SW 1271 (cell line): ENCODE measurements around the gene PTER.

Experiments
- DNase-seq, 2 experiments: peaks; one replicate each; lab custom pipeline; 2025; lab: John Stamatoyannopoulos, UW

Gene PTER

DNA sequence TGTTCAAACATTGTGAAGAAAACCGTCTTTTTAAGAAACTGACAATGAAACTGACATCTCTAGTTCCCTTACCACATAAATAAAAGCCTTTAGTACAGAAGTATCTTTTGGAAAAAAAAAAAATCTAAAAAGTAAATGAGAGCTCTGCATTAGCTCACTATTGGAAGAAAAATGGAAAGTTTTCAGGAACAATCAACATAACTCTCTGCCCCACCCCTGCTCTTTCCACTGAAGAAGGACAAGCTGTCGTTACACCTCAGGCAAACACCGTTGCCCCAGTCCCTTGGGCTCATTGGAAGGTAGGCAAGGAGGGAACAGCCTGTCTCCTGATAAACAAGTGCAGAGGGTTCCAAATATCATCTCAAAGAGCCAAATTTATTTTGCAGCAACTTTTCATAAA lies 107.3 kb downstream of the PTER start:
- no peak for DNase-seq

DNA sequence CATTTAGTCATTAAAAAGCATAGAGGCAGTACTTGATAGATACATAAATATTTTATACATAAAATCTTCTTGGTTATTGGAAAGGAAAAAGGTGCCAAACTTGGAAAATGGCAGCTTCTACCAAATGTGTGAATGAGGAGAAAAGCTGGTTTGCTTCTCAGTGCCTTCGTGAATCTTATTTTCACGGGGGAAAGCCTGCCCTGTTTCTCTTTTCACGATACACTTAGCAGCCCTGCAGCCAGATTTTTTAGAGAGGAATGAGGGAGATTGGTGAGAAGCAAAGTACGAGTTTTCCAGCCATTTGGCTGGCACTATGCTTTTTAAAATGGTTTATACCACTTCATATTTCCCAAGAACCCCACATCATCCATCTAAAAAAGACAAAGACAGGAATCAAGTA lies 107.8 kb downstream of the PTER start:
- DNase-seq, result no peak

DNA sequence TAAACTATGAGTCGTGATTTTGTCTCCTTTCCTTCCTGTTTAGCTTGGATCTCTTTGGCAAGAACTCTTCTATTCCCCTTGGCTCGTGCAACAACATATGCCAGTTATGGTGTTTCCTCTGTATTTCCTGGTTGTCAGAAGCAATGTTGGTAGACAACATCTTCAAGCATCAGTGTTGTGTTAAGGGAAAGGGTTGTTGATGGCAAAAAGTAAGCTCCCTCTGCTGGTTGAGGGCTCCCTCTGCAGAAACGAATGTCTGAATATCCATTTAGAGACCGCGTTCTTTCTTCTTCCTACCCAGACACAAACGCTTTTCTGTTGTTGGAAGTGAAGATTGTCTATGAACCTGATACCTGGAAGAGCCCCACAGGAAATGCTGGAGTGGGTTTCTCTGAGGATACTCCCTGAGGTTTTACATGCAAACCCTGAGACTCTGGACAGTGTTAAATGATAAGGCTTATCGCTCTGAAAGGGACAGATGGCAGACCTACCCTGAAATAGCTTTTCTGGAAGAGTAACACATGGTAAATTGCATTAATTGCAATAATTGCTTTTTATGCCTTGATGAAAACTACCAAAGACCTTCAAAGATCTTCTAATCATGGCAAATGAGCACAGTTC lies 108.4 kb downstream of the PTER start:
- DNase-seq, result peak in 1 of 2 experiments; percentile 38

DNA sequence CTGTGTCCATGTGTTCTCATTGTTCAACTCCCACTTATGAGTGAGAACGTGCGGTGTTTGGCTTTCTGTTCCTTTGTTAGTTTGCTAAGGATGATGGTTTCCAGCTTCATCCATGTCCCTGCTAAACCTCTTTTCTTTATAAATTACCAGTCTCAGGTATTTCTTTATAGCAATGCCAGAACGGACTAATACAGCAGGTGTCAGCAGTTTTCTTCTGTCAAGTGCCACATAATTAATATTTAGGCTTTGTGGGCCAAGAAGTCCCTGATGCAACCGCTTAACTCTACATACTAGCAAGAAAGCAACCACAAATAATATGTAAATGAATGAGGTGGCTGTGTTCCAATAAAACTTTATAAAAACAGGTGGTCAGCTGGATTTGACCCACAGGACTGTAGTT lies 111.2 kb downstream of the PTER start:
- DNase-seq, result no peak

DNA sequence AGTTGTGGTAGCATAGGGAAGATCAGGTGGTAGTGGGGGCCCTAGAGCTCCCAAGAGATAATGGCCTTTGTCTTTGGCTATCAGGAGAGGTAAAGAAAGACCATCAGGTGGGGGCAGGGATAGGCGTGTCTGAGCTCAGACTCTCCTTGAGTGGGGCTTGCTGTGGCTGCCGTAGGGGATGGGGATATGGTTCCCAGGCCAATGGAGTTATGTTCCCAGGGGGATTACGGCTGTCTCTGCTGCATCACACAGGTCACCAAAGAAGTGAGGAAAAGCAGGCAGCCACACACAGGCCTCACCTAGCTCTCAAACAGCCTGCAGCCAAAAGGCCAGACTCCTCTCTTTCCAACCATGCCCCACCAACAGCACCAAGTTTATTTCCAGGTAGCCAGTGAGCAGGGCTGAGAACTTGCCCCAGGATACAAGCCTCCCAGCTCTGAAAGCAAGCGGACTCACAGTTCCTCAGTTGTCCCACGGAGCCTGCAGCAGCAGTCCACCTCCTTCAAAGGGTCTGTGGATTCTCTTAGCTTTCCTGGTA lies 122.5 kb downstream of the PTER start:
- no peak for DNase-seq

DNA sequence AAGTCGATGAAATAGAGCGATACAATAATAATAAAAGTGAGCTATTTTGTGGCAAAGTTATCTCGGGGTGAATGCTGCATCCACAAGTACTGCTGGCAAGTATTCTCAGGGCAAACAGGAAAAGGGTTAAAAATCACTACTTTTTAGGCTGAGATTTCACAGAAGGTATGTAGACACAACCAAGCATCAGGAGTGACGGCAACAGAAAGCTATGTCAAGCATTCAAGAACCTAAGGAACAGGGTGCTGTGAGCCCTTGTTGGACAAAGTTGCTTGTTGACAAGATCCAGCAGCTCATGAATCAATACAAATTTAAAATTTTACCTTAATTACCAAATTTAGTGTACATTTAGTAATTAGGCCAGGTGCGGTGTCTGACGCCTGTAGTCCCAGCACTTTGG lies 126.1 kb downstream of the PTER start:
- DNase-seq, result no peak
